C1 segment of cervical spinal cord (tissue), 14 donors: ENCODE measurements around the gene DOK1.

Experiments used
- DNase-seq, 14 donors: peaks; one replicate each; lab custom pipeline; 2025; lab: John Stamatoyannopoulos, UW

Gene DOK1

GRCh38 chr2:74597410-74597809 is 42.9 kb downstream of the DOK1 start:
- no peak for DNase-seq

- DNase-seq = no peak
These were observed 45.2 kb downstream of the DOK1 start for GRCh38 chr2:74599676-74600075.

GRCh38 chr2:74602586-74603281 is 48.2 kb downstream of the DOK1 start:
- no peak for DNase-seq

GRCh38 chr2:74603282-74604000 is 48.9 kb downstream of the DOK1 start:
- no peak for DNase-seq

- DNase-seq = no peak
These were observed 52.4 kb downstream of the DOK1 start for GRCh38 chr2:74606927-74607326.
